Naive B cell (primary cell): ENCODE measurements around the gene CAPG. TPM values are rescaled to one million over a fixed set of nuclear protein-coding genes. Genes with fewer than 3 reads are reported as not detected.
"Not testable (repeated sequence)": the region's sequence is repeated elsewhere in the genome, so short reads cannot be mapped to it uniquely, and the experiment has no call there.

ENCODE experiments used
- ATAC-seq, 2 donors: fragments of 150-1000 bp; cut with Tn5 transposase; 2 replicates each; pipeline ENCODE4 v1.10.0; 2021; ENCODE audit warnings: low read depth in 2 of 2, mild to moderate bottlenecking in 2 of 2, moderate library complexity in 2 of 2
- DNase-seq: peaks from one replicate; pipeline ENCODE4 v3.0.0; 2022
- H3K27ac Mint-ChIP-seq, 6 donors: one replicate each; pipeline ENCODE4 v1.8.0; 2020 to 2022; ENCODE audit warnings: mild to moderate bottlenecking in 6 of 6, mixed read lengths in 6 of 6, moderate library complexity in 5 of 6, inconsistent platforms in 2 of 6
- H3K27me3 Mint-ChIP-seq, 3 donors: one replicate each; pipeline ENCODE4 v1.8.0; 2021 to 2022; ENCODE audit warnings: mixed read lengths in 3 of 3, mild to moderate bottlenecking in 1 of 3
- H3K36me3 Mint-ChIP-seq, 2 donors: one replicate each; pipeline ENCODE4 v1.8.0; 2020 to 2022; ENCODE audit warnings: mixed read lengths in 2 of 2, inconsistent platforms in 1 of 2, mild to moderate bottlenecking in 1 of 2
- H3K4me1 Mint-ChIP-seq, 3 donors: one replicate each; pipeline ENCODE4 v1.8.0; 2020 to 2022; ENCODE audit warnings: mixed read lengths in 3 of 3, inconsistent platforms in 1 of 3, mild to moderate bottlenecking in 1 of 3, moderate library complexity in 1 of 3
- H3K4me3 Mint-ChIP-seq, 8 donors: one replicate each; pipeline ENCODE4 v1.8.0; 2020 to 2022; ENCODE audit warnings: mild to moderate bottlenecking in 8 of 8, mixed read lengths in 8 of 8, moderate library complexity in 8 of 8, inconsistent platforms in 2 of 8
- H3K9me3 Mint-ChIP-seq, 7 donors: one replicate each; pipeline ENCODE4 v1.8.0; 2020 to 2022; ENCODE audit warnings: mixed read lengths in 7 of 7, mild to moderate bottlenecking in 5 of 7, inconsistent platforms in 2 of 7, moderate library complexity in 1 of 7
- polyA plus RNA-seq, 6 donors: library from polyadenylated mRNA; unstranded; fragments of 300-500 nt; fragmentation: Illumina TruSeq; gene quantifications; one replicate each; pipeline ENCODE4 v1.2.3, GENCODE V29; 2021; ENCODE audit warnings: low read depth in 6 of 6

The CAPG gene
- polyA plus RNA-seq, 6 donors from 2014 or later: 114 to 414 (median 282) TPM

DNA sequence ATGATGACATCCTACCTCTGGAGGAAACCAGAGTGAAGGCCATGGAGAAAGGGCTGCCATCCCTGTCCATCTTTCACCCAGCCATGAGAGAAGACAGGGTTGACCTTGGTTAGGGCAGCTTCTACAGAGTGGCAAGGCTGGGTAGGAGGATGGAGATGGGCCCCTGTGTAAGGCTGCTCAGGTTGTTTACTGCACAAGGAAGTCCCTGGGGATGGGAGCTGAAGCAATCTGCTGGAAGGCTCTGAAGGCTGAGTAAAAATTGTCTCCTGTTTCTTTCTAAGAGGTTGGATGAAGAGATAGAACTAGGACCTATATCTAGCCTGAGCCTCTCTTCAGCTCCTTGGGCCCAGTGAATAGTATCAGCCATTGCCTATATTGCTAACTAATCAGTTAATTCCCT, 41.2 kb downstream of the CAPG start:
- no peak for DNase-seq

GRCh38 chr2:85367180-85367579, 43.0 kb downstream of the CAPG start:
- no peaks in the 10 kb centered on the region for H3K27me3 Mint-ChIP-seq
- H3K27ac Mint-ChIP-seq: peak overlapping the region in 3 of 6 donors; percentile 10 to 24 (median 21)
- H3K9me3 Mint-ChIP-seq: no peaks in the 10 kb centered on the region
- peaks cover 8 to 10% of the 10 kb centered on the region in 2 donors for H3K36me3 Mint-ChIP-seq
- no peak overlapping the region for H3K4me3 Mint-ChIP-seq
- no peak for ATAC-seq
- no peaks in the 10 kb centered on the region for H3K4me1 Mint-ChIP-seq
- no peak for DNase-seq

More for the DNA sequence above, 41.2 kb downstream of the CAPG start:
- Mint-ChIP-seq H3K9me3 (peaks cover 0 to 4% (median 0%) of the 10 kb centered on the region in 7 donors), H3K27me3 (no peaks in the 10 kb centered on the region), H3K27ac (no peak overlapping the region), H3K4me1 (no peaks in the 10 kb centered on the region), H3K36me3 (no peaks in the 10 kb centered on the region), H3K4me3 (no peak overlapping the region)
- ATAC-seq: no peak

GRCh38 chr2:85362653-85363387, 47.3 kb downstream of the CAPG start:
- DNase-seq, H3K4me1 Mint-ChIP-seq, H3K9me3 Mint-ChIP-seq, H3K27me3 Mint-ChIP-seq, ATAC-seq, H3K27ac Mint-ChIP-seq, H3K4me3 Mint-ChIP-seq: not testable (repeated sequence)
- H3K36me3 Mint-ChIP-seq: peaks cover 10 to 14% of the 10 kb centered on the region in 2 donors

DNA sequence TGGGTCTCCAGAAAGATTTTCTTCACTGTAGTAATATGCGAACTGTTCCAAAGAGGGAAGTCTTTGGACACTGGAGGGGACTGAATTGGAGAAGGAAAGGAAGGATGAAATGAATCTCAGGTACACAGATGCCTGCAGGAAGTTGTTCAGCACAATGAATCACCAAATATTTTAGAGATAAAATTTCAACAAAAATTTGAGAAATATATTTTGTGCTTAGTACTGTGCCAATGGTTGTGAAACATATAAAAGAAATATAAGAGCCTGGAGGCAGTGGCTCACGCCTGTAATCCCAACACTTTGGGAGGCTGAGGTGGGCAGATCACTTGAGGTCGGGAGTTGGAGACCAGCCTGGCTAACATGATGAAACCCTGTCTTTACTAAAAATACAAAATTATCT, 52.4 kb downstream of the CAPG start:
- DNase-seq (no peak), ATAC-seq (no peak)
- H3K4me3 Mint-ChIP-seq: peak overlapping the region in 1 of 8 donors; percentile 11
- peaks cover 0 to 7% of the 10 kb centered on the region in 2 donors for H3K36me3 Mint-ChIP-seq
- no peaks in the 10 kb centered on the region for H3K27me3 Mint-ChIP-seq
- H3K9me3 Mint-ChIP-seq: no peaks in the 10 kb centered on the region
- H3K27ac Mint-ChIP-seq: peak overlapping the region in 1 of 6 donors; percentile 35
- peaks cover 27 to 43% (median 43%) of the 10 kb centered on the region in 3 donors for H3K4me1 Mint-ChIP-seq

- Mint-ChIP-seq H3K36me3 (peaks cover 0 to 4% of the 10 kb centered on the region in 2 donors), H3K27ac (peak overlapping the region in 3 of 6 donors; percentile 44 to 98 (median 60)), H3K4me3 (peak overlapping the region in 6 of 8 donors; percentile 12 to 100 (median 96)), H3K27me3 (no peaks in the 10 kb centered on the region), H3K9me3 (no peaks in the 10 kb centered on the region), H3K4me1 (peaks cover 27 to 48% (median 44%) of the 10 kb centered on the region in 3 donors)
- no peak for ATAC-seq
- DNase-seq: no peak
Observed at GRCh38 chr2:85356186-85356585, 54.0 kb downstream of the CAPG start.

GRCh38 chr2:85355521-85355920, 54.6 kb downstream of the CAPG start:
- peak overlapping the region in 3 of 6 donors; percentile 44 to 98 (median 76) for H3K27ac Mint-ChIP-seq
- no peaks in the 10 kb centered on the region for H3K27me3 Mint-ChIP-seq
- H3K4me1 Mint-ChIP-seq: peaks cover 27 to 55% (median 44%) of the 10 kb centered on the region in 3 donors
- H3K4me3 Mint-ChIP-seq: peak overlapping the region; percentile 96 to 100 (median 98)
- ATAC-seq: no peak
- peaks cover 4 to 10% of the 10 kb centered on the region in 2 donors for H3K36me3 Mint-ChIP-seq
- no peaks in the 10 kb centered on the region for H3K9me3 Mint-ChIP-seq
- DNase-seq: no peak

GRCh38 chr2:85355073-85355410, 55.1 kb downstream of the CAPG start:
- Mint-ChIP-seq H3K4me3 (peak overlapping the region; percentile 96 to 100 (median 98)), H3K9me3 (no peaks in the 10 kb centered on the region), H3K4me1 (peaks cover 27 to 57% (median 44%) of the 10 kb centered on the region in 3 donors), H3K27me3 (no peaks in the 10 kb centered on the region), H3K27ac (peak overlapping the region; percentile 98 to 100 (median 100)), H3K36me3 (peaks cover 9 to 14% of the 10 kb centered on the region in 2 donors)
- DNase-seq: no peak
- ATAC-seq: peak in 1 of 2 donors; percentile 3

- Mint-ChIP-seq H3K27ac (peak within 1 kb of the TSS; percentile 98 to 100 (median 100)), H3K27me3 (no peaks in the 10 kb centered on the region), H3K4me1 (peaks cover 27 to 57% (median 44%) of the 10 kb centered on the region in 3 donors), H3K9me3 (no peaks in the 10 kb centered on the region), H3K36me3 (peaks cover 14% of the 10 kb centered on the region in 2 donors), H3K4me3 (peak within 1 kb of the TSS; percentile 96 to 100 (median 98))
- ATAC-seq (peak; percentile 95 to 97), DNase-seq (peak; percentile 98)
Observed at GRCh38 chr2:85354286-85355072, 55.7 kb downstream of the CAPG start, which contains the start of the genes ELMOD3 and RETSAT. ELMOD3 (plus strand) TSS chr2:85354769; CDS start chr2:85357199, 2,430 bp downstream. RETSAT (minus strand) TSS chr2:85354528; CDS start chr2:85354507, 21 bp downstream.

- ATAC-seq (no peak), DNase-seq (no peak)
- peak overlapping the region; percentile 96 to 100 (median 98) for H3K4me3 Mint-ChIP-seq
- peak overlapping the region in 5 of 6 donors; percentile 54 to 100 (median 99) for H3K27ac Mint-ChIP-seq
- no peaks in the 10 kb centered on the region for H3K27me3 Mint-ChIP-seq
- no peaks in the 10 kb centered on the region for H3K9me3 Mint-ChIP-seq
- H3K4me1 Mint-ChIP-seq: peaks cover 27 to 57% (median 44%) of the 10 kb centered on the region in 3 donors
- peaks cover 14 to 16% of the 10 kb centered on the region in 2 donors for H3K36me3 Mint-ChIP-seq
Observed at GRCh38 chr2:85353876-85354285, 56.3 kb downstream of the CAPG start.

DNA sequence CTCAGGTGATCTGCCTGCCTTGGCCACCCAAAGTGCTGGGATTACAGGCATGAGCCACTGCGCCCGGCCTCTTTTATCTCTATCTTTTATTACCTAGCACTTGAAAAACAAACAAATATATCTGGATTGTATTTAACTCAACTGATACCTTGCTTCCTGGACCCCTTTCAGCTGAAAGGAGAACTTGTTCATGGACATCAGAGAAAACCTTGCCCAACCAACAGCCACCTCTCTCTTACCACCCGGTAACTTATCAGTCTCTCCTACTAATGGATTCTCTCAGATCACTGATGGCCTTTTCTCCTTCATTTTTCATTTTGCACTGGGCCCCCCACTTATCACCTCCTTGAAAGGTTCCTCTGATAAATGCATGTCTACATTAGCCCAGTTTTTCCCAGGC, 62.6 kb downstream of the CAPG start:
- Mint-ChIP-seq H3K36me3 (peaks cover 10 to 30% of the 10 kb centered on the region in 2 donors), H3K27me3 (no peaks in the 10 kb centered on the region), H3K4me3 (no peak overlapping the region), H3K9me3 (no peaks in the 10 kb centered on the region), H3K4me1 (peaks cover 0 to 12% (median 3%) of the 10 kb centered on the region in 3 donors), H3K27ac (no peak overlapping the region)
- no peak for ATAC-seq
- DNase-seq: no peak

Other genes with a start within 250 kb of the CAPG start
- 10 to 100 TPM; 45.5 to 94.8 (median 77.3) TPM for gene TGOLN2, start 82.4 kb downstream of the CAPG start, polyA plus RNA-seq
- gene RETSAT, start 55.8 kb downstream of the CAPG start, polyA plus RNA-seq: 1 to 10 TPM; 4.4 to 8.7 (median 6.8) TPM
- 10 to 100 TPM in 5 of 6 donors, 1 to 10 TPM in 1; 9.8 to 23.1 (median 13.8) TPM for gene ELMOD3, start 55.6 kb downstream of the CAPG start, polyA plus RNA-seq
- not detected for gene SH2D6, start 8.3 kb upstream of the CAPG start, polyA plus RNA-seq
- gene MAT2A, start 128.8 kb upstream of the CAPG start, polyA plus RNA-seq: 10 to 100 TPM; 78.7 to 99.4 (median 93.4) TPM
- 10 to 100 TPM; 12.1 to 22.2 (median 16.2) TPM for gene GGCX, start 151.1 kb upstream of the CAPG start, polyA plus RNA-seq
- gene VAMP8, start 167.2 kb upstream of the CAPG start, polyA plus RNA-seq: 100 to 1,000 TPM; 262 to 339 (median 305) TPM
- gene VAMP5, start 174.1 kb upstream of the CAPG start, polyA plus RNA-seq: 10 to 100 TPM; 33.3 to 68.5 (median 49.9) TPM
- 100 to 1,000 TPM; 152 to 207 (median 187) TPM for gene RNF181, start 185.4 kb upstream of the CAPG start, polyA plus RNA-seq
- gene TMEM150A, start 192.3 kb upstream of the CAPG start, polyA plus RNA-seq: 10 to 100 TPM; 11.8 to 25.0 (median 14.5) TPM
- 10 to 100 TPM; 13.8 to 21.7 (median 21.4) TPM for gene C2orf68, start 201.7 kb upstream of the CAPG start, polyA plus RNA-seq
- 10 to 100 TPM; 40.4 to 74.6 (median 58.7) TPM for gene USP39, start 205.8 kb upstream of the CAPG start, polyA plus RNA-seq